Activated CD8-positive, alpha-beta T cell treated with anti-CD3 and anti-CD28 coated beads, Interleukin-2, amount 10 ng/mL, durations not matched to agents 7 days and 5 days (primary cell): ENCODE measurements around the gene MORN5. TPM values are rescaled to one million over a fixed set of nuclear protein-coding genes. Genes with fewer than 3 reads are reported as not detected.
A peak's percentile ranks its signal among the peaks of the same experiment; 100 is the strongest.

ENCODE experiments used
- ATAC-seq: fragments of 150-1000 bp; cut with Tn5 transposase; one replicate; pipeline ENCODE4 v1.10.0; 2021; ENCODE audit warnings: moderate library complexity
- CTCF ChIA-PET: fragments of 350-600 bp; sonication (Branson Sonifier 250); formaldehyde crosslinking; loops from one replicate; lab custom pipeline; 2021; ENCODE audit warnings: antibody characterized with exemption; lab: Charles Lee
- POLR2A ChIA-PET: fragments of 350-600 bp; sonication (Branson Sonifier 250); formaldehyde crosslinking; loops from one replicate; lab custom pipeline; 2021; ENCODE audit warnings: antibody characterized with exemption; lab: Charles Lee
- DNase-seq: peaks from one replicate; pipeline ENCODE4 v3.0.0-alpha.2; 2020
- H3K27ac Mint-ChIP-seq: one replicate; pipeline ENCODE4 v1.8.0; 2021; ENCODE audit warnings: mild to moderate bottlenecking, mixed read lengths
- H3K27me3 Mint-ChIP-seq: one replicate; pipeline ENCODE4 v1.8.0; 2021; ENCODE audit warnings: low read depth, mixed read lengths
- H3K36me3 Mint-ChIP-seq: one replicate; pipeline ENCODE4 v1.8.0; 2021; ENCODE audit warnings: low read depth, mixed read lengths
- H3K4me1 Mint-ChIP-seq: one replicate; pipeline ENCODE4 v1.8.0; 2021; ENCODE audit warnings: low read depth, mixed read lengths
- H3K4me3 Mint-ChIP-seq: one replicate; pipeline ENCODE4 v1.8.0; 2021; ENCODE audit warnings: mild to moderate bottlenecking, mixed read lengths
- H3K9me3 Mint-ChIP-seq: one replicate; pipeline ENCODE4 v1.8.0; 2022; ENCODE audit warnings: mixed read lengths; ENCODE audit not compliant: insufficient read depth
- total RNA-seq, 2 experiments: library from RNA; stranded (reverse); gene quantifications; one replicate each; pipeline ENCODE4 v1.2.3, GENCODE V29; 2021

The MORN5 gene
- total RNA-seq, 2 experiments from 2014 or later, result not detected

- Mint-ChIP-seq H3K4me3 (no peak overlapping the region), H3K27ac (no peak overlapping the region), H3K9me3 (no peaks in the 10 kb centered on the region), H3K36me3 (no peaks in the 10 kb centered on the region), H3K27me3 (peaks cover 7% of the 10 kb centered on the region), H3K4me1 (no peaks in the 10 kb centered on the region)
- ChIA-PET CTCF (no interaction called here), POLR2A (no interaction called here)
- ATAC-seq, result no peak
- DNase-seq, result no peak
These were observed 20.0 kb downstream of the MORN5 start for GRCh38 chr9:122179690-122180074.

DNA sequence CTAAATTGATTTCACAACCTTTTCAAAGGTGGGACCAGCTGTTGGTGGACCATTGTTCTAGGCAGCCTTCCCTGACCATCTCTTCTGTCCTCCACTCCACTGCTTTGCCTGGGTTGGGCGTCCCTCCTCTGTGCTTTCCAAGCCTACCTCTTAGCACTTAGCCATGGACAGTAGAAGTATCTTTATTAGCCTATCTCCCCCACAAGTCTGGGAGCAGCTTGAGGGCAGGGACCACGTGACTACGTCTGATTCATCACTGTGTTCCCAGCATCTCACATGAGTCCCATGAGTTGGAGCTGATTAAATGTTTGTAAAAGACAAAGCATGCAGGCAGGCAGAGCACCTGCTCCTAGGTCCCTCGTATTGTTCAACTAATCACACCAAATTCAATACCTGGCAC is 20.9 kb downstream of the MORN5 start:
- CTCF ChIA-PET, result no interaction called here
- ATAC-seq (no peak), DNase-seq (no peak)
- no peaks in the 10 kb centered on the region for H3K36me3 Mint-ChIP-seq
- H3K27me3 Mint-ChIP-seq, result peaks cover 7% of the 10 kb centered on the region
- no peaks in the 10 kb centered on the region for H3K9me3 Mint-ChIP-seq
- no peak overlapping the region for H3K4me3 Mint-ChIP-seq
- POLR2A ChIA-PET, result no interaction called here
- no peaks in the 10 kb centered on the region for H3K4me1 Mint-ChIP-seq
- H3K27ac Mint-ChIP-seq, result no peak overlapping the region

- no peaks in the 10 kb centered on the region for H3K9me3 Mint-ChIP-seq
- DNase-seq (no peak), ATAC-seq (no peak)
- H3K27me3 Mint-ChIP-seq, result peaks cover 7% of the 10 kb centered on the region
- ChIA-PET CTCF (no interaction called here), POLR2A (no interaction called here)
- H3K27ac Mint-ChIP-seq, result no peak overlapping the region
- no peaks in the 10 kb centered on the region for H3K4me1 Mint-ChIP-seq
- no peaks in the 10 kb centered on the region for H3K36me3 Mint-ChIP-seq
- no peak overlapping the region for H3K4me3 Mint-ChIP-seq
These were observed 23.8 kb downstream of the MORN5 start for GRCh38 chr9:122183501-122183900.

DNA sequence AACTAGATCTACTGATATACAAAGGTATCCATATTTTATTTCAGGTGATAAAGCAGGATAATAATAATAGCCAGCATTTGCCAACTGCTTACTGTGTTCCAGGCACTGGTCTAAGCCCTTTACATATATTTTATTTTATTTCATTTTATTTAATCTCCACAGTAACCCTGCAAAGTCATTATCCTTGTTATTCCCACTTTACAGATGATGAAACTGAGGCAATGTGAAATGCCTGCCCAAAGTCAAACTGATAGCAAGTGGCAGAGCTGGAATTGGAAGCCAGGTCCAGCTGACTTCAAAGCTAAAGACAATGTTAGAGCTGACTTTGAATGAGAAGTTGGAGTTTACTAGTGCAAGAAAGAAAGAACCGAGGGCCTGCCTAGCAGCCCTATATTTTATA is 24.8 kb downstream of the MORN5 start:
- Mint-ChIP-seq H3K27ac (no peak overlapping the region), H3K4me3 (no peak overlapping the region), H3K36me3 (no peaks in the 10 kb centered on the region), H3K9me3 (no peaks in the 10 kb centered on the region), H3K4me1 (no peaks in the 10 kb centered on the region), H3K27me3 (peaks cover 4% of the 10 kb centered on the region)
- no peak for DNase-seq
- no peak for ATAC-seq
- POLR2A ChIA-PET, result interaction anchor here (0.6 kb wide), 1 partner anchor 525 kb away, joined by 3 read pairs; no protein-coding TSS in a partner anchor
- CTCF ChIA-PET, result no interaction called here

GRCh38 chr9:122186301-122186700 is 26.6 kb downstream of the MORN5 start:
- DNase-seq, result no peak
- Mint-ChIP-seq H3K9me3 (no peaks in the 10 kb centered on the region), H3K27ac (no peak overlapping the region), H3K27me3 (peaks cover 4% of the 10 kb centered on the region), H3K36me3 (no peaks in the 10 kb centered on the region), H3K4me1 (no peaks in the 10 kb centered on the region), H3K4me3 (no peak overlapping the region)
- no peak for ATAC-seq
- ChIA-PET CTCF (no interaction called here), POLR2A (no interaction called here)

- no peaks in the 10 kb centered on the region for H3K4me1 Mint-ChIP-seq
- no peak for ATAC-seq
- H3K27me3 Mint-ChIP-seq, result peaks cover 4% of the 10 kb centered on the region
- CTCF ChIA-PET, result no interaction called here
- H3K9me3 Mint-ChIP-seq, result no peaks in the 10 kb centered on the region
- no peak overlapping the region for H3K27ac Mint-ChIP-seq
- no peaks in the 10 kb centered on the region for H3K36me3 Mint-ChIP-seq
- POLR2A ChIA-PET, result no interaction called here
- H3K4me3 Mint-ChIP-seq, result no peak overlapping the region
- no peak for DNase-seq
These were observed 27.2 kb downstream of the MORN5 start for GRCh38 chr9:122186777-122187470.

DNA sequence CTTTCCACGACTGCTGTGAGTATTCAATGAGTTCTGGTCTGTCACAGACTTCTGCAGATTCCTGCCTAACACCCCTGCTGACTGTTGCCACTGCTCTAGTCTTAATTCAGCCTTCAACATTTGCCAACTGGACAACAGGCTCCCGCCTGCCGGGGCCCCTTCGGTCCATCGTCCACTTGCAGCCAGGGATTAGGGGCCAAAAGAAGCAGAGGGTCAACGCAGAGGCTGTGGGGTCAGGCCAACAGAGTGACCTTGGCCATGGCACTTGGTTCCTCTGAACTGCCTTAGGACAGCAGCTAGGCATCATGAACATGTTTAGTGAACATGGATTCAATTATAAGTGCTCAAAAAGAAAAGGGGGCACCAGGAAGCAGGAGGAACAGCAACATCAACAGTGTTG is 28.7 kb downstream of the MORN5 start:
- DNase-seq (no peak), ATAC-seq (no peak)
- POLR2A ChIA-PET, result no interaction called here
- no peaks in the 10 kb centered on the region for H3K36me3 Mint-ChIP-seq
- H3K27me3 Mint-ChIP-seq, result peaks cover 2% of the 10 kb centered on the region
- CTCF ChIA-PET, result interaction anchor here (0.5 to 0.9 kb wide), 2 partner anchors 63 to 99 kb away, joined by 3 read pairs; no protein-coding TSS in a partner anchor
- no peaks in the 10 kb centered on the region for H3K4me1 Mint-ChIP-seq
- no peak overlapping the region for H3K4me3 Mint-ChIP-seq
- H3K27ac Mint-ChIP-seq, result no peak overlapping the region
- H3K9me3 Mint-ChIP-seq, result no peaks in the 10 kb centered on the region

DNA sequence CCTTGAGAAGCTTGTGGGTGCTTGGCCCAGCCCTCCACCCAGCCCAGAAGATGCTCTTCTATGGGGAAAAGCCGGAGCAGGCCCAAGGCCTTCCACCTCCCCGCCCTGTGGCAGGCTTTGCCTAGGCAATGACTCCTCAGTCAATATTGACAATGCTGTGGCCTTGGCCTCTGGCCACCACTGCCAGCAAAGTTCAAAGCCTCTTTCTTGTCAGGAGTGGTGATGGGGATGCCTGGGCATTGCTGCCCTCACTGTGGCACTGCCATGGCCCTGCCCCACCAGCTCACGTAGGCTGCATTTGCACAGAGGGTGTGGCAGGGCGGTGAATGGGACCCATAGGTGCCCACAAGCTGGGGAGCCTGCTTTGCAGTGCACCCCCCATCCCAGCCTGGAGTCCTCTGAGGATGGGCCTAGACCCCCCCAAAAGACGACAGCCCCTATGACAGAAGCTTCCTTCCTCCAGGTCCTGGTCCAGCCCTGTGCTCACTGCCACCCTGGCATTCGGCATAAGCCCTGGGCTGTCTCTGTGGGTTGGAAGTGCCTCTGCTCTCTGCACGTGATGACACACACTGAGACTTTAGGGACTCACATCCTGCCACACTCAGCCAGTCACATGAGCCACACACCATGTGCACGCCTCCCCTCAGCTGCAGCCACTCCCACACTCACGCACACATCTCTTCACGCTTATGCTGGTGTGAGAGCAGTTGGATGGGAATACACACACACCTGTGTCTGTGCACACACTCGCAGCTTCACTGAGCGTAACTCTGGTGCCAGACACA is 31.1 kb downstream of the MORN5 start:
- peak; percentile 64 for ATAC-seq
- DNase-seq, result no peak
- H3K4me3 Mint-ChIP-seq, result no peak overlapping the region
- H3K9me3 Mint-ChIP-seq, result no peaks in the 10 kb centered on the region
- POLR2A ChIA-PET, result no interaction called here
- H3K27ac Mint-ChIP-seq, result no peak overlapping the region
- H3K36me3 Mint-ChIP-seq, result no peaks in the 10 kb centered on the region
- CTCF ChIA-PET, result no interaction called here
- H3K27me3 Mint-ChIP-seq, result peaks cover 8% of the 10 kb centered on the region
- no peaks in the 10 kb centered on the region for H3K4me1 Mint-ChIP-seq

DNA sequence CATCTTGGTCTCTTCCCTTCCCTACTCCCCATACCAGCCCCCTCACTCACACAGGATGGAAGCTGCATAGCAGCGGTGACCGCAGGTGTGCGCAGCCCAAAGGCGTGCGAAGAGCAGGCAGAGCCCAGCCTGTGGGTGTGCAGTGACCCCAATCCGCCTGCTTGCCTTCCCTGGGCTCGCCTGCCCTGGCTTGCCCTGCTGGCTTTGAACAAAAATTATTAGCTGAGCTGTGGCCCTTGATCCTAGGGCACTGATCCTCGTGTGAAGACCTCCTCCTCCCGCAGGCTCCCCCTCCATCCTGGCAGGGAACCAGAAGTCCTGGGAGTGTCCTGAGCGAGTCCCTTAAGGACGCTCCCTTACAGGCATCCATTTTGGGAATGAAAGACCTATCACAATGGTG is 31.9 kb downstream of the MORN5 start:
- DNase-seq (no peak), ATAC-seq (no peak)
- CTCF ChIA-PET, result no interaction called here
- POLR2A ChIA-PET, result interaction anchor here (0.6 kb wide), 1 partner anchor 9 kb away, joined by 5 read pairs; no protein-coding TSS in a partner anchor
- peaks cover 8% of the 10 kb centered on the region for H3K27me3 Mint-ChIP-seq
- H3K36me3 Mint-ChIP-seq, result no peaks in the 10 kb centered on the region
- no peaks in the 10 kb centered on the region for H3K4me1 Mint-ChIP-seq
- H3K27ac Mint-ChIP-seq, result no peak overlapping the region
- H3K4me3 Mint-ChIP-seq, result no peak overlapping the region
- H3K9me3 Mint-ChIP-seq, result no peaks in the 10 kb centered on the region

- H3K4me1 Mint-ChIP-seq, result no peaks in the 10 kb centered on the region
- H3K27ac Mint-ChIP-seq, result no peak overlapping the region
- CTCF ChIA-PET, result no interaction called here
- no peak overlapping the region for H3K4me3 Mint-ChIP-seq
- ATAC-seq (no peak), DNase-seq (no peak)
- peaks cover 8% of the 10 kb centered on the region for H3K27me3 Mint-ChIP-seq
- H3K9me3 Mint-ChIP-seq, result no peaks in the 10 kb centered on the region
- POLR2A ChIA-PET, result no interaction called here
- no peaks in the 10 kb centered on the region for H3K36me3 Mint-ChIP-seq
These were observed 32.7 kb downstream of the MORN5 start for GRCh38 chr9:122192261-122192875.

DNA sequence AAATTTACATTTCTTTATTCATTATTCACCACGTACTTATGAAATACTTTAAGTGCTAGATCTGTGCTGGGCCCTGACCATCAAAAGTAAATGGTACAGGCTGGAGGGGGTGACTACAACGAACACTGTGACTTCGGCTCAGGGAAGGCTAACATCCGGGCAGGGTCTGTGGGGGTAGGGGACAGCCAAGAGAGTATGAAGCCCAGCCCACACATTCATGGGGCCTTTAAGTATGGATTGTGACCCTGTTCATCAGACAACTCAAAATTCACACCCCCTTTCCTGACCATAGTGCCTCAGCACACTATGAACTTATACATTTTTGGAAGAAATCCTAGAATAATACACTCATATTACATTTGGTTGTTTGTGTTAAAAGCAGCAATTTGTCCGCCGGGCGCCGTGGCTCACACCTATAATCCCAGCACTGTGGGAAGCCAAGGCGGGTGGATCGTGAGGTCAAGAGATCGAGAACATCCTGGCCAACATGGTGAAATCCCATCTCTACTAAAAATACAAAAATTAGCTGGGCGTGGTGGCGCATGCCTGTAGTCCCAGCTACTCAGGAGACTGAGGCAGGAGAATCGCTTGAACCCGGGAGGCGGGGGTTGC is 33.3 kb downstream of the MORN5 start:
- no peaks in the 10 kb centered on the region for H3K4me1 Mint-ChIP-seq
- peaks cover 8% of the 10 kb centered on the region for H3K27me3 Mint-ChIP-seq
- no peaks in the 10 kb centered on the region for H3K9me3 Mint-ChIP-seq
- no peak overlapping the region for H3K4me3 Mint-ChIP-seq
- no peak overlapping the region for H3K27ac Mint-ChIP-seq
- ATAC-seq (no peak), DNase-seq (no peak)
- POLR2A ChIA-PET, result no interaction called here
- CTCF ChIA-PET, result no interaction called here
- no peaks in the 10 kb centered on the region for H3K36me3 Mint-ChIP-seq

DNA sequence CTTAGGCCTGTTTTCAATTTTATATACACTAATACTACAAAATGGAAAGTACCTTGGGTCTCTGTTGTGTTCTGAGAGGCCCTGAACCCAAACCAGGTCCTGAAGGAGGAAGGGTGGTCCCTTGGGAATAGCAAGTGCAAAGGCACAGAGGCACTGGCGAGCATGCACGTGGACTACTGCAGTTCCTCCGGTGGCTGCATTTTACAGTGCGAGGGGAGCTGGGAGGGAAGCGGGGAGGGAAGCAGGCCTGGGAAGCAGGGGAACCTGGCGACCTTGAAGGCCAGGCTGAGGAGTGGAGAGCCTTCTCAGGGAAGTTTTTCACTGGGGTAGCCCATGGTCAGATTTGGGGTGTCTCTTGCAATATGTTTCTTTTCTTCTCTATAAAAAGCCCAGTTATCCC is 33.9 kb downstream of the MORN5 start:
- DNase-seq, result no peak
- Mint-ChIP-seq H3K27ac (no peak overlapping the region), H3K9me3 (no peaks in the 10 kb centered on the region), H3K4me3 (no peak overlapping the region), H3K4me1 (no peaks in the 10 kb centered on the region), H3K27me3 (peaks cover 11% of the 10 kb centered on the region), H3K36me3 (no peaks in the 10 kb centered on the region)
- ChIA-PET POLR2A (no interaction called here), CTCF (no interaction called here)
- ATAC-seq, result no peak
